B cell (primary cell): Measurements from ENCODE around the gene IGF1R. TPM values are rescaled to one million over a fixed set of nuclear protein-coding genes. Genes with fewer than 3 reads are reported as not detected.

Experiments used
- ATAC-seq: fragments of 200-7000 bp; cut with Tn5 transposase; one replicate; pipeline ENCODE4 v1.10.0; 2021; ENCODE audit warnings: low read depth, mild to moderate bottlenecking, moderate number of reproducible peaks, moderate library complexity
- CTCF ChIA-PET: fragments of 350-600 bp; sonication (Branson Sonifier 250); formaldehyde crosslinking; loops from one replicate; lab custom pipeline; 2021; ENCODE audit warnings: antibody characterized with exemption, inconsistent platforms; lab: Charles Lee
- POLR2A ChIA-PET: fragments of 350-600 bp; sonication (Branson Sonifier 250); formaldehyde crosslinking; loops from one replicate; lab custom pipeline; 2021; ENCODE audit warnings: antibody characterized with exemption; lab: Charles Lee
- DNase-seq: peaks from one replicate; pipeline ENCODE4 v3.0.0; 2013
- H2AFZ ChIP-seq: 2 replicates; pipeline ENCODE4 v1.6.1; 2012; ENCODE audit warnings: mild to moderate bottlenecking, low read depth, low read length; ENCODE audit not compliant: insufficient read depth, poor library complexity, severe bottlenecking
- H3K27ac ChIP-seq, 2 donors: 1 replicate in 1 of 2; 2 replicates in 1 of 2; pipeline ENCODE4 v1.5.1; 2012 to 2013; ENCODE audit warnings: low read length in 2 of 2, mild to moderate bottlenecking in 2 of 2, moderate library complexity in 1 of 2
- H3K27me3 ChIP-seq, 4 experiments: fragments of 200-600 bp in 1 of 4; sonication (generic) in 1 of 4; replicated peaks in 1 of 4; 1 replicate in 2 of 4; 2 replicates in 2 of 4; pipeline versions ENCODE4 v1.6.1 to v1.7.0; 2013 to 2016; ENCODE audit warnings: low read length in 3 of 4, mild to moderate bottlenecking in 2 of 4, mixed read lengths in 1 of 4, moderate library complexity in 1 of 4; ENCODE audit not compliant: insufficient read depth in 4 of 4, control insufficient read depth in 3 of 4; ENCODE audit errors: control extremely low read depth in 1 of 4
- H3K36me3 ChIP-seq, 2 experiments: replicated peaks in 1 of 2; 1 replicate in 1 of 2; 2 replicates in 1 of 2; pipeline versions ENCODE4 v1.6.1 to v1.7.1; 2013; ENCODE audit warnings: low read length in 1 of 2; ENCODE audit not compliant: insufficient read depth in 2 of 2, control insufficient read depth in 1 of 2; ENCODE audit errors: control extremely low read depth in 1 of 2, extremely low read depth in 1 of 2
- H3K4me1 ChIP-seq, 2 donors: fragments of 200-600 bp in 1 of 2; sonication (generic) in 1 of 2; 1 replicate in 1 of 2; 2 replicates in 1 of 2; pipeline versions ENCODE4 v1.5.1 to v1.6.1; 2013 to 2017; ENCODE audit warnings: low read length in 2 of 2; ENCODE audit not compliant: control insufficient read depth in 2 of 2, insufficient read depth in 2 of 2
- H3K4me2 ChIP-seq: replicated peaks from 2 replicates; pipeline ENCODE3; 2012; ENCODE audit warnings: mild to moderate bottlenecking, low read depth, low read length; ENCODE audit not compliant: poor library complexity, severe bottlenecking
- H3K4me3 ChIP-seq, 5 experiments: fragments of 200-600 bp in 1 of 5; sonication (generic) in 1 of 5; 1 replicate in 3 of 5; 2 replicates in 2 of 5; pipeline versions ENCODE4 v1.5.1 to v1.7.0; 2011 to 2016; ENCODE audit warnings: low read length in 4 of 5, mild to moderate bottlenecking in 4 of 5, low read depth in 2 of 5, control low read depth in 1 of 5, moderate library complexity in 1 of 5; ENCODE audit not compliant: insufficient read depth in 1 of 5; ENCODE audit errors: control extremely low read depth in 1 of 5, extremely low read depth in 1 of 5
- H3K79me2 ChIP-seq: fragments of 200-600 bp; sonication (generic); one replicate; pipeline ENCODE4 v1.6.0; 2016; ENCODE audit warnings: low read length; ENCODE audit not compliant: control insufficient read depth, insufficient read depth
- H3K9ac ChIP-seq: fragments of 200-600 bp; sonication (generic); 2 replicates; pipeline ENCODE4 v1.6.1; 2017; ENCODE audit warnings: mild to moderate bottlenecking, low read length, moderate library complexity
- H3K9me3 ChIP-seq, 3 donors: one replicate each; pipeline versions ENCODE4 v1.6.1 to v1.7.1; 2013; ENCODE audit warnings: low read length in 2 of 3; ENCODE audit not compliant: control insufficient read depth in 2 of 3, insufficient read depth in 1 of 3; ENCODE audit errors: control extremely low read depth in 1 of 3
- H4K20me1 ChIP-seq: 2 replicates; pipeline ENCODE4 v1.6.0; 2012; ENCODE audit warnings: mild to moderate bottlenecking, low read length; ENCODE audit not compliant: insufficient read depth, control insufficient read depth, poor library complexity, severe bottlenecking
- H3K27ac Mint-ChIP-seq: one replicate; pipeline ENCODE4 v1.8.0; 2021; ENCODE audit warnings: mixed read lengths
- H3K27me3 Mint-ChIP-seq: one replicate; pipeline ENCODE4 v1.8.0; 2021; ENCODE audit warnings: mixed read lengths
- H3K4me1 Mint-ChIP-seq: one replicate; pipeline ENCODE4 v1.8.0; 2021; ENCODE audit warnings: mixed read lengths
- H3K4me3 Mint-ChIP-seq: one replicate; pipeline ENCODE4 v1.8.0; 2021; ENCODE audit warnings: mixed read lengths
- H3K9me3 Mint-ChIP-seq: one replicate; pipeline ENCODE4 v1.8.0; 2022; ENCODE audit warnings: mixed read lengths; ENCODE audit not compliant: insufficient read depth
- EZH2 ChIP-seq: IDR thresholded peaks from 2 replicates; pipeline ENCODE4 v1.6.1; 2012; ENCODE audit warnings: borderline replicate concordance, low read depth, mild to moderate bottlenecking, moderate library complexity, low read length; ENCODE audit not compliant: insufficient read depth, poor library complexity, severe bottlenecking
- WGBS: methylation state at CpG from one replicate; pipeline ENCODE4 v1.1.5; 2013; ENCODE audit warnings: missing lambda C conversion rate; ENCODE audit not compliant: insufficient coverage; 5-methylcytosine and 5-hydroxymethylcytosine counted together
- intact Hi-C: fragments of 100-400 bp; cut with micrococcal nuclease; formaldehyde crosslinking; loops from one replicate; pipeline ENCODE4 v1.10.0; 2022
- polyA plus RNA-seq: library from polyadenylated mRNA; depleted of rRNA; stranded (reverse); fragments of >200 nt; gene quantifications from 2 replicates; pipeline ENCODE4 v1.2.3, GENCODE V29; 2012
- total RNA-seq, 2 donors: library from RNA; stranded (reverse); fragments of 120-200 nt in 1 of 2; gene quantifications; 1 replicate in 1 of 2; 2 replicates in 1 of 2; pipeline versions ENCODE4 v1.2.3 to v1.2.4, GENCODE V29; 2013 to 2022
- TF ChIP-seq, protein P1 (sequence below): fragments of 200-600 bp; IDR thresholded peaks from one replicate; pipeline ENCODE4 v1.8.0; 2022; ENCODE audit warnings: antibody characterized with exemption, mild to moderate bottlenecking

The IGF1R gene
- total and polyA plus RNA-seq, 2 donors (not counting 1 experiment from before 2014, with no cell fraction given): 5.4 to 23.1 TPM

DNA sequence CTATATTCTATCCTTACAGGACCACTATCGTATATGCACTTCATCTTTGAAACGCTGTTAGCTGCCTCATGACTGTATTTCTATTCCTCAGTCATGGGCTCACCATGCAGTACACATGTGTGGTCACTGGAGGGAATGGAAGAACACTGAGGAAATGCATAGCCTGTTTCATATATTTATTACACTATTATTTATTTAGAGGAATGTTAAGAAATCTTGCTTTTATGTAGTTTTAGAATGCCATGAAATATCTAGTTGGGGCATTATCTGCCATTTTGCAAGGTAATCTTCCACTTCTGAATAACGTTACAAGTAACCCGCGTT is 155.7 kb downstream of the IGF1R start:
- 100% methylated on average over 3 of the region's 5 CpGs for WGBS
- no peaks in the 10 kb centered on the region for H3K79me2 ChIP-seq
- H3K4me2 ChIP-seq: no peak overlapping the region
- Mint-ChIP-seq H3K4me1 (peaks cover 4% of the 10 kb centered on the region), H3K9me3 (no peaks in the 10 kb centered on the region), H3K4me3 (no peak overlapping the region), H3K27ac (no peak overlapping the region), H3K27me3 (peaks cover 3% of the 10 kb centered on the region)
- intact Hi-C loops: no loop called here
- ChIA-PET CTCF (interaction anchor here (0.7 kb wide), 1 partner anchor 10 kb away, joined by 3 read pairs; no protein-coding TSS in a partner anchor), POLR2A (no interaction called here)
- H4K20me1 ChIP-seq: no peaks in the 10 kb centered on the region
- no peak for TF ChIP-seq EZH2
- TF ChIP-seq, protein P1, sequence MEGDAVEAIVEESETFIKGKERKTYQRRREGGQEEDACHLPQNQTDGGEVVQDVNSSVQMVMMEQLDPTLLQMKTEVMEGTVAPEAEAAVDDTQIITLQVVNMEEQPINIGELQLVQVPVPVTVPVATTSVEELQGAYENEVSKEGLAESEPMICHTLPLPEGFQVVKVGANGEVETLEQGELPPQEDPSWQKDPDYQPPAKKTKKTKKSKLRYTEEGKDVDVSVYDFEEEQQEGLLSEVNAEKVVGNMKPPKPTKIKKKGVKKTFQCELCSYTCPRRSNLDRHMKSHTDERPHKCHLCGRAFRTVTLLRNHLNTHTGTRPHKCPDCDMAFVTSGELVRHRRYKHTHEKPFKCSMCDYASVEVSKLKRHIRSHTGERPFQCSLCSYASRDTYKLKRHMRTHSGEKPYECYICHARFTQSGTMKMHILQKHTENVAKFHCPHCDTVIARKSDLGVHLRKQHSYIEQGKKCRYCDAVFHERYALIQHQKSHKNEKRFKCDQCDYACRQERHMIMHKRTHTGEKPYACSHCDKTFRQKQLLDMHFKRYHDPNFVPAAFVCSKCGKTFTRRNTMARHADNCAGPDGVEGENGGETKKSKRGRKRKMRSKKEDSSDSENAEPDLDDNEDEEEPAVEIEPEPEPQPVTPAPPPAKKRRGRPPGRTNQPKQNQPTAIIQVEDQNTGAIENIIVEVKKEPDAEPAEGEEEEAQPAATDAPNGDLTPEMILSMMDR: no peak
- DNase-seq (no peak), ATAC-seq (no peak)
- H3K9ac ChIP-seq: no peak overlapping the region
- H3K27me3 ChIP-seq: no peaks in the 10 kb centered on the region
- H3K4me1 ChIP-seq: no peaks in the 10 kb centered on the region
- H3K27ac ChIP-seq: no peak overlapping the region
- no peaks in the 10 kb centered on the region for H3K9me3 ChIP-seq
- H3K4me3 ChIP-seq: no peak overlapping the region
- no peaks in the 10 kb centered on the region for H3K36me3 ChIP-seq
- H2AFZ ChIP-seq: no peak overlapping the region

DNA sequence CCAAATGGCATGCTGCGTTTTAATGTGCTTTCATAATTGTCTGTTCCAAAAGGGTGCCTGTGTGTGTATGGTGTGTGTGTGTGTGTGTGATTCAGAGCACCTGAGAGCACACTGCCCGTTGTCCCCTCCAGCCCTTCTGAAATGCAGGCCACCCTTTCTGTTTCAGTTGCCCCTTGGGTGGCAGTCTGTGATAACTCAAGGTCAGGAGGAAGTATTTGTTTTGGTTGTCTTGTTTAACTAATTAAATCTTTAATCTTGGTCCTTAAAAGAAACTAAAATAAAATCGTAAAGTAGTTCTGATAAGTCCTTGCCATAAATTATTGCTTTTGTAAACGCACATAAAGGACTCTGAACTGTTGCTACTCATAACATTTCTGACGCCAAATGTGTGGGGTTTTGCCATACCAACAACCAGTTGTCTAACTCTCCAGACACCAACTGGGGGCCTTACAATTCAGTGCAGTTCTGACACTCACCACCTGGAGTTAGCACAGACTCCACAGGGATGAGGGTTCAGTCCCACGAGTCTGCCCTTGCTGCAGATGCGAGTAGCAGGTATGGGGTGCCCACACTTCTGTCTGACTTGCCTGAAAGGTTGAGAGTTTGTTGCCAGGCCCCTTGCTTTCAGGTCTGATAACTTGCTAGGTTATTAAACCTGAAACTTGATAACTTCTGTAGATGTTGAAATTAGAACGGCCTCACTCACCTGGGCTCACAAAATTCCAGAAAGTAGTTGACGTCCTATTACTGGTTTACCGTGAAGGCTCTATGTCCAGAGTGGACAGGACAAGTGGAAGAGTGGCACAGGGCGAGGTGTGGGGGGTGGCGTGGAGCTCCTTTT is 157.3 kb downstream of the IGF1R start:
- Histone ChIP-seq H3K27me3 (no peaks in the 10 kb centered on the region), H3K4me1 (no peaks in the 10 kb centered on the region), H3K36me3 (no peaks in the 10 kb centered on the region), H3K9ac (no peak overlapping the region), H3K27ac (no peak overlapping the region), H3K4me3 (no peak overlapping the region), H3K79me2 (no peaks in the 10 kb centered on the region), H2AFZ (no peak overlapping the region), H4K20me1 (no peaks in the 10 kb centered on the region), H3K4me2 (no peak overlapping the region), H3K9me3 (no peaks in the 10 kb centered on the region)
- ChIA-PET POLR2A (no interaction called here), CTCF (no interaction called here)
- Mint-ChIP-seq H3K27me3 (no peaks in the 10 kb centered on the region), H3K4me1 (peaks cover 4% of the 10 kb centered on the region), H3K4me3 (no peak overlapping the region), H3K9me3 (no peaks in the 10 kb centered on the region), H3K27ac (no peak overlapping the region)
- ATAC-seq (no peak), DNase-seq (no peak)
- intact Hi-C loops: no loop called here
- TF ChIP-seq, protein P1: no peak
- no peak for TF ChIP-seq EZH2
- WGBS: 93% methylated on average over 9 of the region's 12 CpGs
